ENCODE measurements around the gene CLPTM1. TPM values are rescaled to one million over a fixed set of nuclear protein-coding genes. Genes with fewer than 3 reads are reported as not detected.
A peak's percentile ranks its signal among the peaks of the same experiment; 100 is the strongest.

Gene CLPTM1
- total and polyA plus RNA-seq, 9 of the 15 experiments (the other 6 are each of a cell fraction or from before 2014, with no cell fraction given), result 0.37 to 96.0 (median 27.5) TPM

DNA sequence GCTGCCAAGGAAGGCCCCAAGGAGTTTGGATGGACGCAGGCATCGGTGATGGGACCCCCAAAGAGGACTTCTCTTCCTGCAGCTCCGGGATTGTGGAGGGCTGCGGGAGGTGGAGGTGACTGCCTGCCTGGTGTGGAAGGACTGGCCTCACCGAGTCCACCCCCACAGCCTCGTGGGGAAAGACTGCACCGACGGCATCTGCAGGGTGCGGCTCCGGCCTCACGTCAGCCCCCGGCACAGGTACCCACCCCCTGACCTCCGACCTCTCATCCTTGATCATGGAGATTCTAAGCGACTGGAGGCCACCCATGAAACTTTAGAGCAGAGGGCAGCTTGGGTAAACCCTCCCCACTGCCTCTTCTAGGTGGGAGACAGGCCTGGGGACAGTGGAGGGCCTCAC, 66.8 kb downstream of the CLPTM1 start:
- H3K9me3 ChIP-seq (replicated peaks; ENCODE audit: control insufficient read depth, insufficient read depth, low read depth, low read length), result no peaks in the 10 kb centered on the region
- ChIA-PET CTCF (ENCODE audit: low intra/inter-chr PET ratio) (no interaction called here), POLR2A (no interaction called here)
- FAIRE-seq (no peak), DNase-seq (ENCODE audit: extremely low read depth in 1 of 4, low spot score in 3 of 4) (peak in 1 of 4 experiments; percentile 9), ATAC-seq (no peak)
- no peak overlapping the region for H3K4me3 ChIP-seq
- H3K36me3 ChIP-seq (ENCODE audit: control insufficient read depth, insufficient read depth, low read length), result no peaks in the 10 kb centered on the region
- no peak overlapping the region for H3K4me2 ChIP-seq (ENCODE audit: insufficient read depth, low read length)
- in situ Hi-C loops (cut with MboI) (no loop called here), intact Hi-C loops (cut with micrococcal nuclease) (no loop called here)
- H3K27ac ChIP-seq (ENCODE audit: extremely low read depth, low read depth, low read length), result no peak overlapping the region
- H3K79me2 ChIP-seq (ENCODE audit: control insufficient read depth, insufficient read depth, low read length), result no peaks in the 10 kb centered on the region
- 55% methylated on average over 14 of the region's 14 CpGs for WGBS (ENCODE audit: insufficient coverage, low coverage, missing lambda C conversion rate)
- no peak overlapping the region for H3K9ac ChIP-seq (ENCODE audit: insufficient read depth in 1 of 2, low read depth in 2 of 2, low read length in 2 of 2)
- no TSS peak for BruUV-seq (replicated peaks)
- no peaks in the 10 kb centered on the region for H3K9me1 ChIP-seq (ENCODE audit: control insufficient read depth, insufficient read depth, low read length)
- H3K4me1 ChIP-seq (replicated peaks in 1 of 2; ENCODE audit: control insufficient read depth in 2 of 2, insufficient read depth in 2 of 2, low read length in 2 of 2), result peaks cover 0 to 5% of the 10 kb centered on the region in 2 experiments; a peak in 2 of 5 replicates
- no peaks in the 10 kb centered on the region for H4K20me1 ChIP-seq (replicated peaks; ENCODE audit: control insufficient read depth, insufficient read depth, low read length)
- no peaks in the 10 kb centered on the region; a peak in 1 of 5 replicates for H3K27me3 ChIP-seq (ENCODE audit: control insufficient read depth in 2 of 2, insufficient read depth in 2 of 2, low read length in 2 of 2)
- no peak overlapping the region for H2AFZ ChIP-seq (ENCODE audit: low read depth, low read length)
- TF ChIP-seq MIER1 (IDR thresholded peaks at IDR 0.05; ENCODE audit: low read depth) (no peak), NR2C1 (IDR thresholded peaks at IDR 0.05) (peak; percentile 61), NR2C1 (tag; IDR thresholded peaks at IDR 0.05) (no peak), ZNF134 (CRISPR knock-in tag; conservative IDR thresholded peaks at IDR 0.05) (no peak), TCF7L2 (IDR thresholded peaks at IDR 0.05; ENCODE audit: low read depth, low read length) (no peak), SRSF7 (optimal IDR thresholded peaks at IDR 0.05; ENCODE audit: low read depth, low read length) (no peak), BHLHE40 (IDR thresholded peaks at IDR 0.05; ENCODE audit: low read length) (no peak)
- TF ChIP-seq, protein P1, sequence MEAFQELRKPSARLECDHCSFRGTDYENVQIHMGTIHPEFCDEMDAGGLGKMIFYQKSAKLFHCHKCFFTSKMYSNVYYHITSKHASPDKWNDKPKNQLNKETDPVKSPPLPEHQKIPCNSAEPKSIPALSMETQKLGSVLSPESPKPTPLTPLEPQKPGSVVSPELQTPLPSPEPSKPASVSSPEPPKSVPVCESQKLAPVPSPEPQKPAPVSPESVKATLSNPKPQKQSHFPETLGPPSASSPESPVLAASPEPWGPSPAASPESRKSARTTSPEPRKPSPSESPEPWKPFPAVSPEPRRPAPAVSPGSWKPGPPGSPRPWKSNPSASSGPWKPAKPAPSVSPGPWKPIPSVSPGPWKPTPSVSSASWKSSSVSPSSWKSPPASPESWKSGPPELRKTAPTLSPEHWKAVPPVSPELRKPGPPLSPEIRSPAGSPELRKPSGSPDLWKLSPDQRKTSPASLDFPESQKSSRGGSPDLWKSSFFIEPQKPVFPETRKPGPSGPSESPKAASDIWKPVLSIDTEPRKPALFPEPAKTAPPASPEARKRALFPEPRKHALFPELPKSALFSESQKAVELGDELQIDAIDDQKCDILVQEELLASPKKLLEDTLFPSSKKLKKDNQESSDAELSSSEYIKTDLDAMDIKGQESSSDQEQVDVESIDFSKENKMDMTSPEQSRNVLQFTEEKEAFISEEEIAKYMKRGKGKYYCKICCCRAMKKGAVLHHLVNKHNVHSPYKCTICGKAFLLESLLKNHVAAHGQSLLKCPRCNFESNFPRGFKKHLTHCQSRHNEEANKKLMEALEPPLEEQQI (IDR thresholded peaks at IDR 0.05), result no peak
- TF ChIP-seq, protein P2, sequence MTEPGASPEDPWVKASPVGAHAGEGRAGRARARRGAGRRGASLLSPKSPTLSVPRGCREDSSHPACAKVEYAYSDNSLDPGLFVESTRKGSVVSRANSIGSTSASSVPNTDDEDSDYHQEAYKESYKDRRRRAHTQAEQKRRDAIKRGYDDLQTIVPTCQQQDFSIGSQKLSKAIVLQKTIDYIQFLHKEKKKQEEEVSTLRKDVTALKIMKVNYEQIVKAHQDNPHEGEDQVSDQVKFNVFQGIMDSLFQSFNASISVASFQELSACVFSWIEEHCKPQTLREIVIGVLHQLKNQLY (CRISPR knock-in tag; conservative IDR thresholded peaks at IDR 0.05), result no peak

Data from K562 (cell line).